HG03469 (cell line): ENCODE data around the gene MITD1.
"Not testable (repeated sequence)": the region's sequence is repeated elsewhere in the genome, so short reads cannot be mapped to it uniquely, and the experiment has no call there.

ENCODE experiments used
- ATAC-seq: cut with Tn5 transposase; IDR thresholded peaks from one replicate; pipeline ENCODE4 v1.9.1; 2021; ENCODE audit warnings: mild to moderate bottlenecking, moderate library complexity, moderate number of reproducible peaks; ENCODE audit not compliant: unreplicated experiment

The MITD1 gene

DNA sequence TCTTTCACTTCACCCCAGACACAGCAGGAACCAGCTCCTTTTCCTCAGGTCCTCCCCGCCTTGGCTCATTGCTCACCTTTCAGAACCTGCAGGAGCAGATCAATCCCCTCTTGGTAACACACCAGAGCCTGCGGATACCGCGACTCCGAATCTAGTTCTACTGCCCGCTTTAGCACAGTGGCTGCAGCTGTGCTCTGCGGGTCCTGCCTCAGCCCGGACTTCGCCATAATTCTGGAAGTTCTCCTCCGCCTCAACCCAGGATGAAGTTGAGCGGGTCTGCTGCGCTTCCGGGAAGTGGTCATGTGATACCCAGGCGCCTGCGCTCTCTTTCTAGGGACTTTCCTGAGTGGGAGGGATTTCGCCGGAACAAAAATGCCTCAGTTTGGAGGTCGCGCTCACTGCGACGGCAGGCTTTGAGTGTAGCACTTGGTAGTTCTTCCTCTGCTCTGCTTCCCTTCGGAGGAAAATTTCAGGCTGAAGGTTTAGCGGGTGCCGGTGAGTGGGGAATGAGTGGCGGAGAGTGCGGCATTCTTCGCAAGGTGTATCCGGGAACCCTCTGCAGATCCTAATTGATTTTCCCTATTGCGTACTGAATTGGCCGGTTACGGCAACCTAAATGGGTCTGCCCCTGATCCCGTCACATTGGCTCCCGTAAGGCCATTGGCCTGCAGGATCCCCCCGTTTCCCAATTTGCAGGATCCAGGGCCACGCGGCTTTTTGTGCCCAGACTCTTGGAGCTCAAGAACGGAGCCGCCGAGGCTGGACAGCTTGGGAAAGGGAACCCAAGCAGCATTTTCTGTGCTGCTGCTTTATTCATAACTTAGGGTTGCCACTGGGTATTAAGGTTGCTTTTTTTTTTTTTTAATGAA lies at the start of gene MITD1, which contains the start of gene MRPL30:
Gene MITD1, minus strand, starts transcription at position 304 of the 869 bp plus-strand sequence. Its CDS starts 77 bp downstream, at position 227.
Gene MRPL30, plus strand, starts transcription at position 430 of the 869 bp plus-strand sequence. CDS start 5,020 bp downstream, outside the sequence.
- peak; percentile 86 for ATAC-seq

DNA sequence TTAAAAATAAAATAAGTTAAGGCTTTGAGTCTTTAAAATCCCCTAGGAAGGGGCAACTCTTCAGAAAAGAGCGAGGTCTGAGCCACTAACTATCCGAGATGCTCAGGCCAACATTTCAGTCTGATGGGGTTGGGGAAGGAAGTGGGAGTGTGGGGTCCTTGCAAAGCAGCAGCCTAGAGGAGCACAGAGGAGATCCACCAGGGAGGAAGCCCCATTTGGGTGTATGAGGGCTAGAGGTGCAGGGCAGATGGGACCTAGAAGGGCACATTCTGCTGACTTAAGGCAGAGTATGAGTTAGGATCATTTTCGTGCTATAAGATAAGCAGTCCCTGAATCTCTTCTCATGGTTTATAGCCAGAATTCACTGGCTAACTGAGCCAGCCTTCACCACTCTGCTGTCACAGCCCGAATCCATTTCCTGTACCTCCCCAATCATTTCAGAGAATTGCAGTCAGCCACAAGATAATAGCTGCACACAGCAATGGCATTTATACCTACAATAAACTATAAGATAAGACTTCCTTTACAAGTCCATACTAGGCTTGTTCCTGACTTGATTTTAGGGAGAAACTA lies 37.2 kb upstream of the MITD1 start:
- no peak for ATAC-seq

DNA sequence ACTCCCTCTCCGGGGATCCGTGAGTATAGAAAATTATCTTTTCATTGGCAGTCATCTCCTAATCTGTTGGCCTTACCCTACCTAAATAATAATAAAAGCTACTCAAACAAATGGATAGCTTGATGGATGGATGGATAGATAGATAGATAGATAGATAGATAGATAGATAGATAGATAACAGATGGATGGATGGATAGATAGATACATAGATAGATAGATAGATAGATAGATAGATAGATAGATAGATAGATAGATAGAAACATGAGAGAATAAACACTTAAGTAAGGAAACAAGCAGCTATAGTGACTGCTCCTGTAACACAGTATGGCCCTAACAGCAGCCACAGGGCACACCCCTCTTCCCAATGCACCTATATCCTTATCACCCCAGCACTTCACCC lies 35.2 kb upstream of the MITD1 start:
- no peak for ATAC-seq

DNA sequence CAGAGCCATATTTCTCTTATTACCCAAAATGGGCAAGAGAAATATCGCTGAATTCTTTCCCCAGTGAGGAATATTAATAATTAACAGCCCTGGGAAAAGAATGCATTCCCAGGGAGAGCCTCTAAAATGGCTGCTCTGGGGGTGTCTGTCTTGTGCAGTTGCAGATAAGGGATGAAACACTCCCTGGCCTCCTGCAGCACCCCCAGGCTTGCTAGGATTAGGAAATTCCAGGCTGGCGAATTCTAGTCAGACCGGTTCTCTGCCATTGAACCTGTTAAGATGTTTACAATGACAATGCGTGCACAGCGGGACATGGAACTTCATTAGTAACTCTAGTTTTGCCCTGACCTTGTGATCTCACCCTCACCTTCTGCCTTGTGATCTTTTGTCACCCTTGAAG lies 24.6 kb upstream of the MITD1 start:
- ATAC-seq, result no peak

DNA sequence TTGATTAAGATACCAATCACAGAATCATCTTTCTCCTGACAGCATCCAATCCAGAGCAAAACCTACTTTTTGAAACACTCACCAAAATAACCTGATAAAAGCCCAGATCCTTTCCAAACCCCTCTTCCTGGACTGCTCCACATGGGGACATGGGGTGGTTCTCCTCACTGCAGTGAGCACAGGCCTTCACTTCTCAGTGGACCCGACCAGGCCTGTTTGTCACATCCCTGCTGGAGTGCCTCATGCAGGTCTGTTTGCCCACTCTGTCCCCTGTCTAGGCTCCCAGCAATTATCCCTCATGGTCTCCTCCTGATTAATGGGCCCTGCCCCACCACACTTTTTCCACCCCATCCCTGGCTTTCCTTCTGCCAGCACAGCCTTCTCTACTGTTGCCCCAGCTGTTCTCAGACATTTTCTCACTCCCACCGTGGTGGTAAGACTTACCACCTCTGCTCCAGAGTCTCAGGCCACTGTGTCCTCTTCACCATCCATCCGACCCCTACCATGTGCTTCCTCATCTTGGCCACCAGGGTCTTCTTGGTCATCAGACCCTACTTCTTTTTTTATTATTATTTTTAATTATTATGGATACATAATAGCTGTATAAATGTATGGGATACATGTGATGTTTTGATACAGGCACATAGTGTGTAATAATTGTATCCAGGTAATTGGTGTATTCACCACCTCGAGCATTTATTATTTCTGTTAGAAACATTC lies 21.3 kb upstream of the MITD1 start:
- ATAC-seq, result no peak

DNA sequence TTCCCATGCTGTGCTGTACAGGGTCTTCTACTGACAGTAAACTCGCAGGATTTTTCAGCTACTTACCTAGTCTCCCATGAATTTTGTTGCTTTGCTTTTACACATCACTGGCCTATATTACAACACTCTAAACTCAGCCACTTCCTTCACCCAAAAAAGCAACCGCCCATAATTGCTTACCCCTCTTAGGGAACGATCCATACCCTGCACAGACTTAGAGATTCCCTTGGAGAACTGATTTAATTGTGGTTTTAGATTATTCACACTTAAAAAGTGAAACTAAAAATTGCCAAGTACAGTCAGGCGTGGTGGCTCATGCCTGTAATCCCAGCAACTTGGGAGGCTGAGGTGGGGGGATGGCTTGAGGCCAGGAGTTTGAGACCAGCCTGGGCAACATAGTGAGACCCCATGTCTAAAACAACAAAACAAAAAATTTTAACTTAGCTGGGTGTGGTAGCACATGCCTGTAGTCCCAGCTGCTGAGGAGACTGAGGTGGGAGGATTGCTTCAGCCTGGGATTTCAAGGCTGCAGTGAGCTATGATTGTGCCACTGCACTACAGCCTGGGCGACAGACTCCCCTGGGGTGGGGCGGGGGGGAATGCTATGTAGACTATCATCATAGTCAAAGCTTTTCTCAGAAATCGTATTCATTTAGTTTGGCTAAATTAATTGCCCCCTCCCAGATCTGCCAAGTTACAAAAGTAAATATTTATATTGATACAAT lies 19.4 kb upstream of the MITD1 start:
- ATAC-seq, result no peak

DNA sequence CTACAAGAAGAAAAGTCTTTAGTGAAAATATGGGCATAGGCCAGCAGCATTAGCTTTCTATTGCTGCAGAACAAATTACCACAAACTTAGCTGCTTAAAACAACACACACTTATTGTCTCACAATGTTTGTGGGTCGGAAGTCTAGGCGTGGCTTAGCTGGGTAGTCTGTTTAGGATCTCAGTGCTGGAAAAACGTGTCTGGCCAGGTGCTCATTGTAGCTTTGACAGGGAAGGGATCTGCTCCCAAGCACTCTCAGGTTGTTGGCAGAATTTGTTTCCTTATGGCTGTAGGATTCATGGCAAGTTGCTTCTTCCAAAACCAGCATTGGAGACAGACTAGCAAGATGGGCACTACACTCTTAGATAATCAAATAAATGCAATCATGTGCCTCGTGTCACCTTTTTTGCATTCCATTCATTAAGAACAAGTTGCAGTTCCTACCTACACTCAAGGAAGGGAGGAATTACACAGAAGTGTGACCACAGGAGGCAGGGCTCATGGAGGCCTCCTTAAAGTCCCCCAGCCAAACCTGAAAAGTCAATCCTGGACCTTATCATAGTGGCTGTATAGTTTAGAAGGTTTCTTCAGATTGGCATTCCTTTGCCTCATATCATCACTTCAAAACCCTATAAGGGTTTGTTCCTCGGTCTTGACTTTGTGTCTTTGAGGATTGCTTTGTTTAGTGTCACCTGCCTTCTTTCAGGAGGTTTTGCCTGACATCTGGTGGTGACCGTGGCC lies 17.4 kb upstream of the MITD1 start:
- ATAC-seq, result no peak

DNA sequence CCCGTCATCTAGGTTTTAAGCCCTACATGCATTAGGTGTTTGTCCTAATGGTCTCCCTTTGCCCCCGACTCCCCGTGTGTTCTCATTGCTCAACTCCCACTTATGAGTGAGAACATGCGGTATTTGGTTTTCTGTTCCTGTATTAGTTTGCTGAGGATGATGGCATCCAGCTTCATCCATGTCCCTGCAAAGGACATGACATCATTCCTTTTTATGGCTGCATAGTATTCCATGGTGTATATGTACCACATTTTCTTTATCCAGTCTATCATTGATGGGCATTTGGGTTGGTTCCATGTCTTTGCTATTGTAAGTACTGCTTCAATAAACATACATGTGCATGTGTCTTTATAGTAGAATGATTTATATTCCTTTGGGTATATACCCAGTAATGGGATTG lies 11.5 kb upstream of the MITD1 start:
- not testable (repeated sequence) for ATAC-seq

DNA sequence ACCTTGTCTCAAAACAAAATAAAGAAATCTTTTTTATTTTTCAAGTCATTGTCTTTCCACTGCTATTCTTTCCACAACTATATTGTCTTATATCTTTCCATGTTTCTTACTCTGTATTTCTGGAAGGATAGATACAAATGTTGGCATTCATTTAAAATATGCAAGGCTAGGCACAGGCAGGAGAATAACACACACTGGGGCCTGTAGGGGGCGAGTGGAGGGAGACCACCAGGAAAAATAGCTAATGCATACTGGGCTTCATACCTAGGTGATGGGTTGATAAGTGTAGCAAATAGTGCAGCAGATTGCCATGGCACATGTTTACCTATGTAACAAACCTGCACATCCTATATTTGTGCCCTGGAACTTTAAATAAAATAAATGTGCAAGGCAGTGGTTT lies 9.7 kb upstream of the MITD1 start:
- ATAC-seq, result no peak

DNA sequence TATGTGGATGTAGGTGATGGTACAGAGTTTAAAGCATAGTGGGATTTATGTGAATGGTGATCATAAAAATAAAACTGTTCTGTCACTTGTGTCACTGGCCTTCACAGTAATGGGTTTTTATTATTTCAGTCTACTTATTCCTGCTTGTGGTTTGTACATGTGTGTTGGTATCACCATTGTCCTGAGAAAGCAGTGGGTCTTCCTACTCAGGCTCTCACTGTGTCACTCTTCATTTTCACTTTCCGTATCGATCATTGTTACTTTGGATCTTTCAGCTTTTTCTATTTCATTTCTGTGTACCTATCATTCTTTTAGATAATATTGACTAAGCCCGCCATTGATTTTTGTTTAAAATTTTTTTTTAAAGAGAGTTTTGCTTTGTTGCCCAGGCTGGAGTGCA lies 7.5 kb upstream of the MITD1 start:
- no peak for ATAC-seq

DNA sequence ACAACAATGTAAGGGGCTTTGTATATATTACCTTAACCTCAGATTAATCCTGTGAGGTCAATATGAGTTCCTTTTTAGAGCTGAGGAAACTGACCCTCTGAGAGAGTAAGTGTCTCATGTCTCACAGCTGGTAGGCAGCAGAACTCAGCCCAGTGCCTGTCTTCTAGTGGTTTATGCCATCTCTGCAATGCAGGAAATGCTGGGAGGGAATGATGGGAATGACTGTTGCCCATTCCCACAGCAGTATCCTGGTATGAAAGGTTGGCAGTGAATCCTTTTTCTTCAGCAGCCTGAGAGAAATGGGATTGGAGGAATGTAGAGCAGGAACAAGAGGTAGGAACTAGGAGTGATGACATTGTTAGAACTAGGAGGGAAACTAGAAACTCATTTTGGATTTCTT lies 6.2 kb upstream of the MITD1 start:
- ATAC-seq, result no peak

DNA sequence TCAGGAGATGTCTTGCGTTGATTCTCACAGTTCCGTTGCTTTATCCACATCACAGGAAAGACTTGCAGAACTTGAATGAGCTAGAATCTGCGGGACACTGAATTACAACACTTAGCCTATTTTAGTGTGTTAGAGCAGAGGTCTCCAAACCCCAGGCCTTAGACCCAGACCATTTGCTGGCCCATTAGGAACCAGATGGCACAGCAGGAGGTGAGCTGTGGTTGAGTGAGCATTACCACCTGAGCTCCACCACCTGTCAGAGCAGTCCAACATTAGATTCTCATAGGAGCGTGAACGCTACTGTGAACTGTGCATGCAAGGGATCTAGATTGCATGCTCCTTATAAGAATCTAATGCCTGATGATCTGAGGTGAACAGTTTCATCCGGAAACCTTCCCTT lies 4.0 kb upstream of the MITD1 start:
- no peak for ATAC-seq

DNA sequence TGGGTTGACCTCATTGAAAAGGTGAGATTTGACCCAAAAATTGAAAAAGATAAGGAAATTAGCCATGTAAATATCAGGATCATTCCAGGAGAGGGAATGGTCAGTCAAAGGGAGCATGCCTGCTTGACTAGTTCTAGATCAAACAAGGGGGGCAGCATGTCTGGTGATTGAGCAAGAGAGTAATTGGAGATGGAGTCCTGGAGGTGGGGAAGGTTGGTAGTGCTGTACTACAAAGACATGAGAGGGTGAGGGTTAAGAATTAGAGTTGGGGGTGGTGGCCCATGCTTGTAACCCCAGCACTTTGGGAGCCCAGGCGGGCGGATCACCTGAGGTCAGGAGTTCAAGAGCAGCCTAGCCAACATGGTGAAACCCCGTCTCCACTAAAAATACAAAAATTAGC lies 2.2 kb upstream of the MITD1 start:
- no peak for ATAC-seq

DNA sequence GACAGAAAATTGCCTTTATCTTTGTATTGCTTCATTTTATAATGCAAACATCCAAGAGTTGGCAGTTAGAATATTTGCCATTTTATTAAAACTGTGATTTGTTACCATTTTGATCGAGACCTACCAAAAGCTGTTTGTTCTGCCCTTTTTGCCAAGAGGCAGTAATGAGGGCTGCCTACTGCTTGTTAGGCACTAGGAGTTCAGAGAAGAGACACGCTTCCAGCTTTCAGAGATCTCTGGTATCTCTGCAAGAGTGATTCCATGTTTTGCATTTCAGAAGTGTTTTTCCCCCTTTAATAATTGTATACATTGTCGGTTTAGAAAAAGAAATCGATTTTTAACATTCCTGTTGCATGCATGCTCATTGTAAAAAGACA lies 754 bp upstream of the MITD1 start:
- no peak for ATAC-seq

DNA sequence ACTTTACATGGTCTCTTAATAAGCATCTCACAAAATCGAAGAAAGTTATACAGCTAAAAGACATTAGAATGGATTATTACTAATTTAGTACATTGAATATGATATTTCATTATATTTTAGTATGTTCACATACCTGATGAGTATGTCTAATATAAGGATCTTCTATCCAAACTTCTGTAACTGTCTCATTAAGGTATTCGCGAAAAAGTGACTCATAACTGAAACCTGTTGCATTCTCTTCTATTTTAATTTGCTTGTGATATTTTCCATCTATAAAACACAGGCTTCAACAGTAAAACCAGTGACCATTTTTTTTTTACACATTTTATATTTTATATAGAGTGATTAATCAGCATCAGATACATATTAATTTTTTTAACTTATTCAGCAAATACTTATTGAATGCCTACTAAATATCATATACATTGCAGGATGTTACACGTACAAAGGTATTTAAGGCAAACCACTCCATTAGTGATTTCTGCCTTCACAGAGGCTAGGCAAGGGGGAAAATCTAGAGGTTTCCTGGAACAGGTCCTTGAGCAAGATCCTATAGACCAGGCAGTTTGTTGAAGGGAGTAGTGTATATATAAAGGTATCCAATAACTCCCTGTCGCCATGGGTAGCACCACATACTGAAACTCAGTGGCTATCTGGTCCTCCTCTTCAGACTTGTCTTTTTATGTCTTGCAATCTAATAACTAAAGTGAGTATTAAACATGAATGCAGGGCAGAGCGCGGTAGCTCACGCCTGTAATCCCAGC lies 9.3 kb downstream of the MITD1 start:
- no peak for ATAC-seq

DNA sequence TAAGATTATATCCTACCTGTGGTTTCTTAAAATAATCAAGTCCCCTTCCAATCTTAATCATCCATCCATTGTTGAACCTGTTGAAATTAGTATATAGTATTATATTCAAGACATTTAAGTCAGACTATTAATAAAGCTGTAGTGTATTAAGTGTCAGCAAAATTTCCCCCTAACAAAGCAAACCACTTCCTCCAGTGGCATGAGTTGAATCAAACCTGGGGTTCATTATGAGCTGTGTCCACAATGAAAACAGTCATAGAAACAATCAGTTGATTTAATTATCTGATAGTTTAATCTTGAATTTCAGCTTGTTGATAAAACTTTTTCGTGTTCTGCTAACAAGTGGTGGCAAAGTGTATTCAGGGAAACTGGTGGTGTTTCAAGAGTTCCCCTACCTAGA lies 11.3 kb downstream of the MITD1 start:
- no peak for ATAC-seq

DNA sequence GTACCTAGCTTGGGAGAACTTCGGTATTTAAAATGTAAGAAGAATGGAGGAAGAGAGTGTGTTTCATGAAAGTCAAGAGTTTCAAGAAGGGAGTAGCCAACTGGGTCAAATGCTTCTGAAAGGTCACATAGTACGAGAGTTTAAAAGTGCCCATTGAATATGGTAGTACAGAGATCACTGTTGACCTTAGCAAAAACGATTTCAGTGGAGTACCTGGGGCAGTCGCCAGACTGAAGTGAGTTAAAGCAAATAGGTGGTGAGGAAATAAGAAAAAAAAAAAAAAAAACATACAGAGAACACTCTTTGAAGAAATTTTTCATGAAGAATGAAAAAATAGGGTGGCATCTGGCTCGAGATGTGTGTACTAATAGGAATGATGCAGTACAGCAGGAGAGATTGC lies 14.6 kb downstream of the MITD1 start:
- no peak for ATAC-seq

DNA sequence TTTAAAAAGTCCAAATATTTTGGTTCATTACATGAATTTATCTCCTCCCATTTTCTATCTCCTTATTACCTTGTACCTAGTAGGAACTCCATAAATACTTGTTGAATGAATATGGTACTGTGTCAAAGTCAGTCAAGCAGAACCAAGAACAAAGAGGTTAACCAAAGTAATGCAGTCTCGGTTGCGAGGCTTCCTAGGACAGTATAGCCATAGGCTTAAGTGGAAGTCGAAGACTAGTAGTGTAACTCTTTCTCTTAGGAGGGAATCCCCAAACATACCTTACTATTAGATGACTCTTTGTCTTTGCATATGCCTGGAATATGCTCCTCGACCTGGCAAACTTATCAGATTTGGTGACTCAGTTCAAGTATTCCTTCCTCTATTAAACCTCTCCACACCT lies 21.3 kb downstream of the MITD1 start:
- no peak for ATAC-seq

DNA sequence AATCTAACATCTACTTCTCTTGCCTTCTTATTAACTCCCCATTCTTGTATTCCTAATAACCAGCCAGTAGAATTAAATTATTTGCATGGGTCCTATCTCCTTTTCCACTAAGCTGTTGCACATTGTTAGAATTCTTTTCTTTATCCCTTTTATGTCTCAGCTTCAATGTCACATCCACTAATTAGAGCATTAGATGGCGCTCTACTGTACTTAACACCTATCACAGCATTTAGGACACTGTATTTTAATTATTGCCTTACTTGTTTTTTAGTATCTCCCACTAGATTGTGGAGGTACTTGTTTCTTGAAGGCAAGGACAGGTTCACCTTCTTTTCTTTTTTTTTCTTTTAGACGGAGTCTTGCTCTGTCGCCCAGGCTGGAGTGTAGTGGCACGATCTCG lies 22.3 kb downstream of the MITD1 start:
- no peak for ATAC-seq

DNA sequence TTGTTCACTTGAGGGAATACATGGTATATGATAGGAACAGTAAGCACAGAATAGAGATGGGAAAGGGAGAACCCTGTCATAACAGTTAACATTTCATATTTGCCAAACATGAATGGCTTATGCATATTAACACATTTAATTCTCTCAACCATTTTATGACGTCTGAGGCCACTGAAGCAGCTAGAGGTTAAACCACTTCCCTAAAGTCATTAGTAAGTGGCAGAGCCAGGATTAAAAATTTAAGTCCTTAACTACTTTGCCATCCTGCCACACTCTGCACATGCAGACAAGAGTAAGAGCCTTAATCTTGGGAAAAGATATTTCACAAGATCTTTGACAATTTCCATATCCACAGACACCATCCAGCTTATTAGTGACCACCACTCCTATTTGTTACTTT lies 24.0 kb downstream of the MITD1 start:
- ATAC-seq, result no peak
